Stimulated activated CD8-positive, alpha-beta memory T cell treated with anti-CD3 and anti-CD28 coated beads, Interleukin-12 subunit alpha, Interleukin-12 subunit beta, amount 100 ng/mL, for 4 hours (primary cell): Measurements from ENCODE around the gene EVX1.

Experiments
- DNase-seq: peaks from one replicate; pipeline ENCODE4 v3.0.0-alpha.2; 2020; ENCODE audit warnings: low read depth

The EVX1 gene

GRCh38 chr7:27242555-27243339 lies at the start of gene EVX1:
Gene EVX1 (plus strand): TSS chr7:27242802. CDS start chr7:27243031, 229 bp downstream.
- no peak for DNase-seq

- no peak for DNase-seq
These were observed 49.1 kb upstream of the EVX1 start for GRCh38 chr7:27193335-27194001.

- DNase-seq: no peak
These were observed 48.6 kb upstream of the EVX1 start for GRCh38 chr7:27194002-27194352.

GRCh38 chr7:27194686-27195379 lies 47.8 kb upstream of the EVX1 start:
- DNase-seq: no peak

GRCh38 chr7:27196287-27196767 lies 46.3 kb upstream of the EVX1 start:
- DNase-seq: peak; percentile 60

- DNase-seq: no peak
These were observed 45.2 kb upstream of the EVX1 start for GRCh38 chr7:27197137-27198042.

GRCh38 chr7:27198138-27198841 lies 44.3 kb upstream of the EVX1 start:
- DNase-seq: no peak

GRCh38 chr7:27198871-27199801 lies 43.5 kb upstream of the EVX1 start:
- DNase-seq: no peak

GRCh38 chr7:27199849-27200760 lies 42.5 kb upstream of the EVX1 start, which contains the start of gene HOXA13:
Gene HOXA13 (minus strand): TSS chr7:27200091. CDS start chr7:27200077, 14 bp downstream.
- no peak for DNase-seq

GRCh38 chr7:27200761-27201579 lies 41.6 kb upstream of the EVX1 start:
- DNase-seq: no peak

GRCh38 chr7:27201580-27202017 lies 41.0 kb upstream of the EVX1 start:
- DNase-seq: no peak

GRCh38 chr7:27202018-27202861 lies 40.4 kb upstream of the EVX1 start:
- no peak for DNase-seq

- no peak for DNase-seq
These were observed 39.8 kb upstream of the EVX1 start for GRCh38 chr7:27202862-27203134.

GRCh38 chr7:27203365-27203953 lies 39.1 kb upstream of the EVX1 start:
- DNase-seq: no peak

- DNase-seq: no peak
These were observed 38.5 kb upstream of the EVX1 start for GRCh38 chr7:27203964-27204594.

- no peak for DNase-seq
These were observed 37.7 kb upstream of the EVX1 start for GRCh38 chr7:27204851-27205322.
